ENCODE results near the gene EXOC6B.

EXOC6B gene

GRCh38 chr2:72415241-72415661 is 410.6 kb downstream of the EXOC6B start:
- Histone ChIP-seq H3F3A (ENCODE audit: low read depth) (no peaks in the 10 kb centered on the region), H3K9me3 (ENCODE audit: insufficient read depth, low read depth, low read length) (0 out of 2 replicates have a peak, but pooled peaks cover 4% of the 10 kb centered on the region), H3K4me1 (ENCODE audit: insufficient read depth, low read length, poor library complexity, severe bottlenecking) (no peaks in the 10 kb centered on the region), H2AFZ (ENCODE audit: low read length) (no peak overlapping the region), H4K20me1 (ENCODE audit: insufficient read depth, low read length, poor library complexity, severe bottlenecking) (no peaks in the 10 kb centered on the region), H3K4me2 (ENCODE audit: low read depth, low read length, poor library complexity, severe bottlenecking) (no peak overlapping the region), H3K4me3 (ENCODE audit: low read length, poor library complexity, severe bottlenecking) (no peak overlapping the region), H3K9ac (ENCODE audit: low read depth, low read length, poor library complexity, severe bottlenecking) (no peak overlapping the region), H3K79me2 (ENCODE audit: insufficient read depth, low read length) (no peaks in the 10 kb centered on the region), H3K27me3 (ENCODE audit: insufficient read depth, low read length, poor library complexity, severe bottlenecking) (no peaks in the 10 kb centered on the region), H3K36me3 (ENCODE audit: insufficient read depth, low read length) (no peaks in the 10 kb centered on the region), H3K9me2 (replicated peaks; ENCODE audit: low read depth, low read length) (no peaks in the 10 kb centered on the region)
- TF ChIP-seq EZH2phosphoT487 (IDR thresholded peaks at IDR 0.05; ENCODE audit: borderline replicate concordance) = no peak

DNA sequence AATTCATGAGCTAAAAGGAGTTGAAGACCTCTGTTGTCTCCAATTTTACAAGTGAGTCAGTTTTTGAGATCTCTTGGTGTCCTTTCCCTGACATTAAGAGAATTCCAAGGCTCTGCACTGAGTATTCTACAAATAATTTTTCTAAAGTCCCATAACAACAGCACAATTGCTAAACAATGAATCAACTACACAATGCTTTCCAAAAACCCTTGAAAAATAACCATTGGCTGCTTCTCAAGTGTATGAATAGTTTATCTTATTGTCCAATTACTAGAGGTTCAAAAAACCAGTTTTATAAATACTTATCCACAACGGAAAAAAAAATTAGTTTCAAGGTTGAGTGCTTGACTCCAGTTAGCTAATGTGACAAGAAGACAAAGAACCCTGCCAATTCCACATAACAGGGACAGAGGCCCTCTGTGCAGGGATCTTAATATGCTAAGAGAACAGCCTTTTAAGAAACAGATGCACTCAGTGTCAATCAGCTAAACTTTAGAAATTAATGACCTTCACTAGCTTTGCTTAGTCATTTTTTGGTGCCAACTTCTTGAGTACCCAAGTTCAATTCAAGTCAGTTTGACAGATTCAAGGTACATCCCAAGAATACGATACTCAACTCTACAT is 411.6 kb downstream of the EXOC6B start:
- H3K4me3 ChIP-seq (ENCODE audit: low read length, poor library complexity, severe bottlenecking) = no peak overlapping the region
- H3F3A ChIP-seq (ENCODE audit: low read depth) = no peaks in the 10 kb centered on the region

GRCh38 chr2:72413716-72414115 is 412.1 kb downstream of the EXOC6B start:
- Histone ChIP-seq H3K4me2 (ENCODE audit: low read depth, low read length, poor library complexity, severe bottlenecking) (no peak overlapping the region), H3K9me2 (replicated peaks; ENCODE audit: low read depth, low read length) (no peaks in the 10 kb centered on the region), H3K9ac (ENCODE audit: low read depth, low read length, poor library complexity, severe bottlenecking) (no peak overlapping the region), H4K20me1 (ENCODE audit: insufficient read depth, low read length, poor library complexity, severe bottlenecking) (no peaks in the 10 kb centered on the region), H3K27me3 (ENCODE audit: insufficient read depth, low read length, poor library complexity, severe bottlenecking) (no peaks in the 10 kb centered on the region), H3K36me3 (ENCODE audit: insufficient read depth, low read length) (no peaks in the 10 kb centered on the region), H3K4me3 (ENCODE audit: low read length, poor library complexity, severe bottlenecking) (no peak overlapping the region), H3K4me1 (ENCODE audit: insufficient read depth, low read length, poor library complexity, severe bottlenecking) (no peaks in the 10 kb centered on the region), H3K9me3 (ENCODE audit: insufficient read depth, low read depth, low read length) (0 out of 2 replicates have a peak, but pooled peaks cover 4% of the 10 kb centered on the region), H3F3A (ENCODE audit: low read depth) (no peaks in the 10 kb centered on the region), H3K79me2 (ENCODE audit: insufficient read depth, low read length) (no peaks in the 10 kb centered on the region), H2AFZ (ENCODE audit: low read length) (no peak overlapping the region)
- TF ChIP-seq CTCF (conservative IDR thresholded peaks at IDR 0.05; ENCODE audit: low read length) (no peak), EZH2phosphoT487 (IDR thresholded peaks at IDR 0.05; ENCODE audit: borderline replicate concordance) (no peak)

More for the DNA sequence above, 411.6 kb downstream of the EXOC6B start:
- H3K9ac ChIP-seq (ENCODE audit: low read depth, low read length, poor library complexity, severe bottlenecking) = no peak overlapping the region
- H3K9me2 ChIP-seq (replicated peaks; ENCODE audit: low read depth, low read length) = no peaks in the 10 kb centered on the region
- no peaks in the 10 kb centered on the region for H4K20me1 ChIP-seq (ENCODE audit: insufficient read depth, low read length, poor library complexity, severe bottlenecking)
- TF ChIP-seq EZH2phosphoT487 (IDR thresholded peaks at IDR 0.05; ENCODE audit: borderline replicate concordance) (no peak), CTCF (conservative IDR thresholded peaks at IDR 0.05; ENCODE audit: low read length) (no peak)
- no peaks in the 10 kb centered on the region for H3K36me3 ChIP-seq (ENCODE audit: insufficient read depth, low read length)
- no peaks in the 10 kb centered on the region for H3K27me3 ChIP-seq (ENCODE audit: insufficient read depth, low read length, poor library complexity, severe bottlenecking)
- no peak overlapping the region for H3K4me2 ChIP-seq (ENCODE audit: low read depth, low read length, poor library complexity, severe bottlenecking)
- no peak overlapping the region for H2AFZ ChIP-seq (ENCODE audit: low read length)
- no peaks in the 10 kb centered on the region for H3K4me1 ChIP-seq (ENCODE audit: insufficient read depth, low read length, poor library complexity, severe bottlenecking)
- H3K79me2 ChIP-seq (ENCODE audit: insufficient read depth, low read length) = no peaks in the 10 kb centered on the region
- 0 out of 2 replicates have a peak, but pooled peaks cover 4% of the 10 kb centered on the region for H3K9me3 ChIP-seq (ENCODE audit: insufficient read depth, low read depth, low read length)

DNA sequence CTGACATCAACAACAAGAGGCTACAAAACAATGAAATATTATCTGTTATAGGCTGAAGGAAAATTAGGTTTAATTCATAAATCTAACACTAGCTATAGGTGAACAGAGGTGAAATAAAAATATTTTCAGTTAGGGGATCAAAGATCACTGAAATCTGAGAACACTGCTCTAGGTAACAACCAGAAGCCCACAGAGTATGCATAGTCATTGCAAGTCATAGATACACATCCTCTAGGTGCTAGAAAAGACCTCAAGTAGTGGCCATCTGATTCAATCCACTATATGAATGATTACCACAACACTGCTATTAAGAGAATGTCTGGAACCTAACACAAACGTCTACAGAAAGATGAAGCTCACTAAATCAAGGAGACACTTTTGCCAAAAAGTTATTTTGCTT is 413.6 kb downstream of the EXOC6B start:
- H3K36me3 ChIP-seq (ENCODE audit: insufficient read depth, low read length) = no peaks in the 10 kb centered on the region
- no peaks in the 10 kb centered on the region for H3K79me2 ChIP-seq (ENCODE audit: insufficient read depth, low read length)
- 0 out of 2 replicates have a peak, but pooled peaks cover 4% of the 10 kb centered on the region for H3K9me3 ChIP-seq (ENCODE audit: insufficient read depth, low read depth, low read length)
- H3K9ac ChIP-seq (ENCODE audit: low read depth, low read length, poor library complexity, severe bottlenecking) = no peak overlapping the region
- no peaks in the 10 kb centered on the region for H3K4me1 ChIP-seq (ENCODE audit: insufficient read depth, low read length, poor library complexity, severe bottlenecking)
- H3K4me2 ChIP-seq (ENCODE audit: low read depth, low read length, poor library complexity, severe bottlenecking) = no peak overlapping the region
- no peaks in the 10 kb centered on the region for H3K9me2 ChIP-seq (replicated peaks; ENCODE audit: low read depth, low read length)
- H3K27me3 ChIP-seq (ENCODE audit: insufficient read depth, low read length, poor library complexity, severe bottlenecking) = no peaks in the 10 kb centered on the region
- H3K4me3 ChIP-seq (ENCODE audit: low read length, poor library complexity, severe bottlenecking) = no peak overlapping the region
- no peak overlapping the region for H2AFZ ChIP-seq (ENCODE audit: low read length)
- H3F3A ChIP-seq (ENCODE audit: low read depth) = no peaks in the 10 kb centered on the region
- no peaks in the 10 kb centered on the region for H4K20me1 ChIP-seq (ENCODE audit: insufficient read depth, low read length, poor library complexity, severe bottlenecking)
- TF ChIP-seq EZH2phosphoT487 (IDR thresholded peaks at IDR 0.05; ENCODE audit: borderline replicate concordance) = no peak
- TF ChIP-seq CTCF (conservative IDR thresholded peaks at IDR 0.05; ENCODE audit: low read length) = no peak
